NK-92 (cell line): ENCODE data around the gene AGAP3.

ENCODE experiments used
- DNase-seq: peaks from one replicate; lab custom pipeline; 2025; ENCODE audit not compliant: unreplicated experiment; lab: John Stamatoyannopoulos, UW

Gene AGAP3

GRCh38 chr7:151152643-151153513 is 66.6 kb downstream of the AGAP3 start:
- DNase-seq = no peak

DNA sequence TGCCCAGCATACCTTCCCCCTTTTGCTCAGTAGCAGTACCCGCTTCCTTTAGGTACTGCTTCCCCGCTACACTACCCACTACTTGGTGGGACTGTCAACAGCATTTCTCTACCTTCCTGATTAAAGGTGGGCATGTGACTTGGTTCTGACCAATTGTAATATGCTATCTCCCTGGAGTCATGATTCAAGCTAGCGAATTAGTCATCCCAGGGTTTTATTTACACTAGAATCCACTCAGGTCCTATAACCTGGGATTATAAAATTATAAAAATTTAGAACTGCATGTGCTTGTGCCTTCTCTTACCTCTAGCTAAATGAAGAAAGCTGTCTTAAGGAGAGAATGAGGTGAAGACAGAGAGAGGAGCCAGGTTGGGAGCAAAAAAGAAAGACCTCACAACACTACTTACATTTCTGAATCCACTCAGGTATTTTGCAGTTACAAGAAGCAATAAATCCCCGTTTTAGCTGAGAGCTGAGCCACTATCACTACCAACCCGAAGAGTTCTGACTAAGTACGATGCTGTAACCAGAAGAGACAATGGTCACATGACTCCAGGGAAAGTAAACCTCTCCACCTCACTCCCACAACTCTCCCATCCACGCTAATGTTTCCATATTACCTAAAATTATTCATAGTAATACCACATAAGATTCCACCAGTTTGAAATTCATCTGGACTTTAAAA is 71.5 kb downstream of the AGAP3 start:
- no peak for DNase-seq

DNA sequence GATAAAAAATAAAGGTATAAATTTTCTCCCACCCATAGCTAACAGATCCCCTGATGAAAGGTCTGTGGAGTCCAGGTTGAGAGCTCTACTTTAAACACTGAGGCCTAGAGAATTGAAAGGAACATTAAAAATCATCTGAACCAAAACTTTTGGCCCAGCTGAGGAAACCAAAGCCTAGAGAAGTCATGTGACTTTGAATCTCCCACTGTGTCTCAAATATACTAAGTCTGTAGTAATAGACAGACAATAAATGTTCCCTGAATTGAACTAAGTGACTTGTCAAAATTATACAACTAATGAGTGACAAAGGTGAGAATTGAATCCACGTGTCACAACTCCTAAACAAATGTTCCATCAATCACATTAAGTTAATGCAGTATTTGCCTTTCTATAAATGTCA is 75.5 kb downstream of the AGAP3 start:
- DNase-seq = no peak

DNA sequence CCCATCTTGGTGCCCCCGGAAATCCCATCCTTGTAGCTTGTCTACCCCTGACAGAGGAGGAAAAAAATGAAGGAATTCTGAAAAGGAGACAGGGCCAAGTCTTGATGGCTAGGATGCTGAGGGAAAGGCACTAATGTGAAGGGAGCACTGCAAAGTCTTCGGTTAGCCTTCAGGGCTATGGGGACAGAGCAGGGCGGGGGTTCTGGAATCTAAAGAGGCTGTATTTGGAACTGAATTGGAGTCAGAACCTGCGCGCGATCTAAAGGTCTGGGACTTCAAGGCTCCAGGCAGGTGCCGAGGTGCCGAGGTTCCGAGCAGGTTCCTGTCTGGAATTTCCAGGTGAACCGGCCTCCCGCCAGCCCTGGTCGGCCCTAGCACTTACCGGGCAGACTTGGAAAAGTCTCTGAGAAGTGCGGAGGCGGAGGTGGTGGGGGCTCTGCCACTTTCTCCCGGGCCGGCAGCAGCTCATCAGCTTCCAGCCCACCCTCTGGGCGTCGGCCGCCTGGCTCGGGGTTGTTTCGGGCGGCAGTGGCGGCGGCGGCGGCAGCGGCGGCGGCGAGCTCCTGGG is 80.4 kb downstream of the AGAP3 start:
- no peak for DNase-seq

- DNase-seq = no peak
Observed at GRCh38 chr7:151167197-151167961, 81.1 kb downstream of the AGAP3 start, which contains the start of gene GBX1. Gene GBX1, minus strand, starts transcription at chr7:151167694. Its CDS starts 146 bp downstream, at chr7:151167548.

GRCh38 chr7:151168003-151168786 is 81.9 kb downstream of the AGAP3 start:
- no peak for DNase-seq

GRCh38 chr7:151168787-151169162 is 82.5 kb downstream of the AGAP3 start:
- DNase-seq = no peak

GRCh38 chr7:151172273-151173141 is 86.2 kb downstream of the AGAP3 start:
- DNase-seq = no peak

GRCh38 chr7:151173386-151174245 is 87.3 kb downstream of the AGAP3 start:
- no peak for DNase-seq

DNA sequence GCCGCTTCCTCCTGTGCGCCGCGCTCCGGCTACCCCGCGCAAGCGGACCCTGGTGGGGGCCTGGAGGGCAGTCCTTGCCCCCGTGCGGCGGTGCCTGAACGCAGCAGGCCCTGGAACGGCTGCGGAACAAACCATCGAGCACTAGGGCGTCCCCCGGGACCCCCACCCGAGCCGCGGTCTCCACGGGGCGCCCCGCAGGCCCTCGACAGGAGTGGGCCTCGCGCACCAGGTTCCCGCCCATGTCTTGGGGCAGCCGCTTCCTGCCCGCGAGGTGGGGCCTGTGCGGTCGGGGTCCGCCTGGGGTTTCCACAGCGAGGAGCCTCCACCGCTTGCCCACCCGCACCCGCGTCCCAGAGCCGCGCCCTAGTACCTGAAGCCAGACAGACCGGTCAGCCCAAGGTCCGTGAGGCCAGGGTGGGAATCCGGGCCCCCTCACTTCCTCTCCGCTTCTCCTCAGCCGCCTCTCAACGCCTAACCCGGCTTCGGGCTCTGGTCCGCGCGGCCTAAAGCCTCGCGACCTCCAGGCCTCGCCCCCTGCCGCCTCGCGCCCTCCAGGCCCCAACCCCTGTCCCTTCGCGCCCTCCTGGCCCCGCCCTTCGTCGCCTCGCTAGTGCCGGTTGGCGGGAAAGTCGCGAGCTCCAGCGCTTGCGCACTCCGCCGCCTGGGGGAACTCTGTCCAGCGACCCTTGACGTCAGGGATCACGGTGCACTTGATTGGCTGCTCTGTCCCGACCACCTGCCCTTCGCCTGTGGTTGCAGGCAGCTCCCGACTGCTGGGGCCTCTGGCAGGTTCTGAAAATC is 88.2 kb downstream of the AGAP3 start:
- no peak for DNase-seq

- DNase-seq = no peak
Observed at GRCh38 chr7:151175047-151175792, 88.9 kb downstream of the AGAP3 start.

DNA sequence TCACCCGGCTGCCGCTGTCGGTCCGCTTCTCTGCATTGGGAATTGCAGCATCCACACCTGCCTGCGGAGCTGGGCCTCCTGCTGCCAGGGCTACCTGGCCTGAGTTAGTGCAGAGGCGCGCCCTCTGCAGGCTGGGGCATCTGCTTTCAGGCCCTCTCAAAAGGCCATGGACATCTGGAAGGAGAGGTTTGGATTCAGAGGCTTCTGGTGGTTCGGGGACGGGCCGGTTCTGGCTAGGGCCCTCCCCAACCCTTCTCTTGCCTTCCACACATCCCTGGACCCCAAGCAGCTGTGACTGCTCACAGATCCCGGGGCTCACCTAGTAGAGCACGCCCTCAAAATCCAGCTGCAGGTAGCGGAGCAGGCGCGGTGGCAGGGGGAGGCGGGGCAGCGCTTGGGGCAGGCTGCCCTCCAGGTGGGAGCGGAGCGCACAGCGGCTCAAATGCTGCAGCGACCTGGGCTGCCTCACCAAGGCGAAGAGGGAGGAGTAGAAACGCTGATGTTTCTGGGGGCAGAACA is 89.6 kb downstream of the AGAP3 start:
- no peak for DNase-seq

- DNase-seq = no peak
Observed at GRCh38 chr7:151176401-151176800, 90.1 kb downstream of the AGAP3 start.

GRCh38 chr7:151177310-151177709 is 91.0 kb downstream of the AGAP3 start:
- no peak for DNase-seq

- no peak for DNase-seq
Observed at GRCh38 chr7:151178236-151178635, 92.0 kb downstream of the AGAP3 start.

- no peak for DNase-seq
Observed at GRCh38 chr7:151178831-151179230, 92.6 kb downstream of the AGAP3 start.
